ENCODE measurements around the gene CTBP1.

GRCh38 chr4:1271686-1272085 lies 22.8 kb upstream of the CTBP1 start:
- no peak for TF ChIP-seq RAD21 (conservative IDR thresholded peaks at IDR 0.05)
- no peak for TF ChIP-seq EP300 (conservative IDR thresholded peaks at IDR 0.05; ENCODE audit: poor library complexity, severe bottlenecking)
- no peak for TF ChIP-seq CTCF (IDR thresholded peaks at IDR 0.05; ENCODE audit: poor library complexity, severe bottlenecking)
- no peak for TF ChIP-seq REST (IDR thresholded peaks at IDR 0.05; ENCODE audit: borderline replicate concordance)
- TF ChIP-seq EZH2 (IDR thresholded peaks at IDR 0.05; ENCODE audit: borderline replicate concordance, insufficient read depth, low read length, poor library complexity, severe bottlenecking): no peak
- no peak for TF ChIP-seq MXI1 (conservative IDR thresholded peaks at IDR 0.05; ENCODE audit: poor library complexity, severe bottlenecking)
- TF ChIP-seq POLR2AphosphoS5 (IDR thresholded peaks at IDR 0.05): no peak
